HUES48 (cell line): ENCODE measurements around the gene CDIPT.

Experiments used
- H3K27ac ChIP-seq: one replicate; pipeline ENCODE4 v1.7.0; 2013; ENCODE audit warnings: low read depth, low read length, inconsistent platforms
- H3K27me3 ChIP-seq: 2 replicates; pipeline ENCODE4 v1.6.1; 2013; ENCODE audit warnings: mild to moderate bottlenecking, low read length; ENCODE audit not compliant: control insufficient read depth, insufficient read depth
- H3K36me3 ChIP-seq: 2 replicates; pipeline ENCODE4 v1.6.1; 2013; ENCODE audit warnings: low read length; ENCODE audit not compliant: control insufficient read depth, insufficient read depth
- H3K4me1 ChIP-seq: 2 replicates; pipeline ENCODE4 v1.6.1; 2013; ENCODE audit warnings: mild to moderate bottlenecking, low read length; ENCODE audit not compliant: control insufficient read depth, insufficient read depth
- H3K4me3 ChIP-seq: 2 replicates; pipeline ENCODE4 v1.5.1; 2013; ENCODE audit warnings: mild to moderate bottlenecking, low read depth, low read length
- H3K9ac ChIP-seq: 2 replicates; pipeline ENCODE4 v1.6.1; 2013; ENCODE audit warnings: mild to moderate bottlenecking, low read depth, low read length, moderate library complexity
- H3K9me3 ChIP-seq: 2 replicates; pipeline ENCODE4 v1.6.1; 2013; ENCODE audit warnings: low read length; ENCODE audit not compliant: control insufficient read depth, insufficient read depth

The CDIPT gene

DNA sequence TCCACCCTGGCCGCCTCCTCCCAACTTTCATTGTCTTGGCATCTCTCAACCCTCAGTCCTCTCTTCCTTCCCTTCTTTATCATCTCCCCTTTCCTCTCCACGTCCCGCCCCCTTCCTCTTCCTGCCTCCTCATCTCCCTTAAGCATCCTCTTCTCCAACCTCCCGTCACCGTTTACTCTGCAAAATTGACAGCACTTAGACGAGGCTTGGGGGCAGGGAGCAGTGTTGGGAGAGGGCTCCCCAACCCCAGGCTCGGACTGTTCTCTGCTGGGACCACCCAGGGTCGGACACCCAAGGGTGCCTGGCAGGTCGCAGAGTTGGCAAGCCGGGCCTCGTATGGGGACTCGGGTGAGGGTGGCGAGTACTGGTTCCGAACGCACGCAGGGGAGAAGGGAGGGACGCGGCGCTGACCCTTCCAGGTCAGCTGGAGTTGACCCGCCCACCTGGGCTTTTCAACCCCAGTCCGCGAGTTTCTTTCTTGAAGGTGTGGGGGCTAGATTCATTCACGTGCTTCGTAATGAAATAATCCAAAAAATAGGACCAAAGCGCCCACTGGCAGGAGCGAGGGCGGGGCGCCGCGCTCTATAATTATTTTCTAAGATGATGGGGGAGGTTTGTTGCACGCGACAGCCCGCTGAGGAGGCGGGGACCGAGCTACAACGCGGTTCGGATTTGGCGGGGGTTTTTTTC lies 47.8 kb downstream of the CDIPT start:
- Histone ChIP-seq H3K27me3 (no peaks in the 10 kb centered on the region), H3K9ac (no peak overlapping the region), H3K4me1 (peaks cover 31% of the 10 kb centered on the region), H3K27ac (peak overlapping the region; percentile 92), H3K36me3 (peaks cover 27% of the 10 kb centered on the region), H3K9me3 (no peaks in the 10 kb centered on the region), H3K4me3 (peak overlapping the region; percentile 89)

DNA sequence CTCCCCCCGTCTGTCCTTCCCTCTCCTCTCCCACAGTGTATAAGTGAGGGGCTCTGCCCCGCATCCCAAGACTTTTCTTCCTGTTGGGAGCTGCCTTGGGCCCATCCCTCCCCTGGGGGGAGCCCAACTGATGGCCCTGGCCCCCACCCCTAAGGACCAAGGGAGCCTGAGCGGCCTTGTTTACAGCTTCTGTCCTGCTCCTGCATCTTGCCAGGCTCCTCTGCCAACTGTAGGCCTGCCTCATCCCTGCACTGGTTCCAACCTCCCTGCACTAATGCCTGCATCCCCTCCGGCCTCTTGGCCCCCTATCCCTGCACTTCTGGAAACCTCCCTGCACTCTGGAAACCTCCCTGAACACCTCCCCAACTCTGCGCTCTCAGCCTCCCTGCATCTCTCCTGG lies 48.4 kb downstream of the CDIPT start:
- H3K27me3 ChIP-seq = no peaks in the 10 kb centered on the region
- peaks cover 36% of the 10 kb centered on the region for H3K4me1 ChIP-seq
- H3K9me3 ChIP-seq = no peaks in the 10 kb centered on the region
- H3K27ac ChIP-seq = peak overlapping the region; percentile 65
- H3K9ac ChIP-seq = no peak overlapping the region
- peaks cover 27% of the 10 kb centered on the region for H3K36me3 ChIP-seq
- H3K4me3 ChIP-seq = peak overlapping the region; percentile 89; the same call in 1 of the 2 replicates

DNA sequence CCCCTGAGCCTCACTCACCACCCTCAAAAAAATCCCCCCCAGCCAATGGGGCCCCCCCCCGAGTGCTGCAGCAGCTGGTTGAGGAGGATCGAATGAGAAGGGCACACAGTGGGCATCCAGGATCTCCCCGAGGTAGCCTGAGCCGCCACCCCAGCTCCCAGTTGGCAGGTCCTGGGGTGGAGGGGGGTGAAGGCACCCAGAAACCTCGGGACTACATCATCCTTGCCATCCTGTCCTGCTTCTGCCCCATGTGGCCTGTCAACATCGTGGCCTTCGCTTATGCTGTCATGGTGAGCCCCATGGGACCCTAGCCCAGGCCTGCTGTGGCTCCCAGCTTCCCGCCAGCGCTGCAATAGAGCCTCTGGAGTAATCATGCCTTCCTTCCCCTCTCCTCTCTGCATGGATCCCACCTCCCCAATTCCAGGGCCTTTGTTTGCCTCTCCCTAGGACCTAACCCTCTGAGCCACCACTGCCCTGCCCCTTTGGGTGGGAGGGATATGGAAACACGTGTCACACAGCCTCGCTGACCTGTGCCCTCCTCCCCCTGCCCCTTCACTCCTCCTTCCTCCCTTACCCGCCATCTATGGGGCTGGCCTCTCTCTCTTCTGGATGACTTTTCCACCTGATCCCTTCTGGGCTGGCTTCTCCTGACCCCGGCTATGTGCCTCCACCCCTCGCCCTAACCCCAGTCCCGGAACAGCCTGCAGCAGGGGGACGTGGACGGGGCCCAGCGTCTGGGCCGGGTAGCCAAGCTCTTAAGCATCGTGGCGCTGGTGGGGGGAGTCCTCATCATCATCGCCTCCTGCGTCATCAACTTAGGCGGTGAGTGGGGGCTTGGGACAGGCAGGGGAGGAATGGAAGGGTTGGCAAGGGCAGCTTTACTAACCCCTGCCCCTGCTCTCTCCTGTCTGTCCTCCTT lies 49.1 kb downstream of the CDIPT start:
- H3K9me3 ChIP-seq = no peaks in the 10 kb centered on the region
- peaks cover 26% of the 10 kb centered on the region for H3K36me3 ChIP-seq
- H3K9ac ChIP-seq = no peak overlapping the region
- peak overlapping the region; percentile 89; the same call in 1 of the 2 replicates for H3K4me3 ChIP-seq
- H3K27me3 ChIP-seq = no peaks in the 10 kb centered on the region
- peak overlapping the region; percentile 65 for H3K27ac ChIP-seq
- H3K4me1 ChIP-seq = peaks cover 39% of the 10 kb centered on the region

GRCh38 chr16:29812754-29813643 lies 50.0 kb downstream of the CDIPT start:
- H3K4me1 ChIP-seq = peaks cover 47% of the 10 kb centered on the region
- no peaks in the 10 kb centered on the region for H3K9me3 ChIP-seq
- H3K27ac ChIP-seq = peak overlapping the region; percentile 1
- peak overlapping the region; percentile 77 for H3K4me3 ChIP-seq
- no peaks in the 10 kb centered on the region for H3K27me3 ChIP-seq
- H3K36me3 ChIP-seq = peaks cover 26% of the 10 kb centered on the region
- no peak overlapping the region for H3K9ac ChIP-seq

- no peaks in the 10 kb centered on the region for H3K9me3 ChIP-seq
- H3K4me3 ChIP-seq = peak within 1 kb of the TSS; percentile 77
- H3K4me1 ChIP-seq = peaks cover 47% of the 10 kb centered on the region
- H3K36me3 ChIP-seq = peaks cover 24% of the 10 kb centered on the region
- no peak within 1 kb of the TSS for H3K9ac ChIP-seq
- no peaks in the 10 kb centered on the region for H3K27me3 ChIP-seq
- H3K27ac ChIP-seq = peak within 1 kb of the TSS; percentile 93
These were observed 50.9 kb downstream of the CDIPT start, which contains the start of gene PRRT2 for GRCh38 chr16:29811896-29812665. Gene PRRT2, plus strand, starts transcription at chr16:29812193. Its CDS starts 862 bp downstream, at chr16:29813055.

DNA sequence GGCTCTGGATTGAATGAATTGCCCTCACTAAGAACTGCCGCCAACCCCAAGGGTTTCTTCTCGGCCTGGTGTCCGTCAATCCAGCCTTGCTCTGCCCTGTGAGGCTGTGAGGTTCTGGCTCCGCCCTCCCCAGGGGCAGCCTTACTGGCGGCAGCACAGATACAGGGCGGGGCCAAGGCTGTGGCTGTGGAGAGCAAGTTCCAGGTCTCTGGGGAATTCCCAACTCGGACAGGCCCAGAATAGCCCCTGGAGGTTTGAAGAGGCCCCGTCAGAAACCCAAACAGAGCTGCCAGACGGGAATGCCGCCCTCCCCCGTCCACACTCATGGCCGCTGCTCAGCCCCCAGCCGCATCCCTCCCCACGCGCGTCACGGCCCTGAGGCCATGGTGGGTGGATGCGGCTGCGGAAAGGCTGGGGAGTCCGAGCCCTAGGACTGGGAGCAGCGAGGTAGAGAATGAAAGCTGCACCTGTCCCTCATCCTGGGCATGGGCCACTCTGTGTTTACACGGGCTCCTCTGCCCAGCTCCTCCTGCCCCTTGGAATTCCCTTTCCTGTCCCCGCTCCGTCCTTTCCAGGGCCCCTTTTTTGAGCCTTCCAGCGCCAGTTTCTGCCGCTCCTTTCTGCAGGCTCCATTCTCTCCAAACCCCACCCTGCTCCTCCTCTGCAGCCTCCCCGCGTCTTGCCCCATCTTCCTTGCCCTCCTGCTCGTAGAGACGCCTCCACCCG lies 51.7 kb downstream of the CDIPT start:
- Histone ChIP-seq H3K9ac (no peak overlapping the region), H3K36me3 (peaks cover 24% of the 10 kb centered on the region), H3K4me1 (peaks cover 47% of the 10 kb centered on the region), H3K27me3 (no peaks in the 10 kb centered on the region), H3K4me3 (peak overlapping the region; percentile 77), H3K9me3 (no peaks in the 10 kb centered on the region), H3K27ac (peak overlapping the region; percentile 93)

GRCh38 chr16:29810699-29811169 lies 52.3 kb downstream of the CDIPT start:
- H3K4me3 ChIP-seq = peak overlapping the region; percentile 77
- H3K36me3 ChIP-seq = peaks cover 24% of the 10 kb centered on the region
- no peak overlapping the region for H3K9ac ChIP-seq
- H3K4me1 ChIP-seq = peaks cover 47% of the 10 kb centered on the region
- H3K27me3 ChIP-seq = no peaks in the 10 kb centered on the region
- no peaks in the 10 kb centered on the region for H3K9me3 ChIP-seq
- peak overlapping the region; percentile 93 for H3K27ac ChIP-seq

DNA sequence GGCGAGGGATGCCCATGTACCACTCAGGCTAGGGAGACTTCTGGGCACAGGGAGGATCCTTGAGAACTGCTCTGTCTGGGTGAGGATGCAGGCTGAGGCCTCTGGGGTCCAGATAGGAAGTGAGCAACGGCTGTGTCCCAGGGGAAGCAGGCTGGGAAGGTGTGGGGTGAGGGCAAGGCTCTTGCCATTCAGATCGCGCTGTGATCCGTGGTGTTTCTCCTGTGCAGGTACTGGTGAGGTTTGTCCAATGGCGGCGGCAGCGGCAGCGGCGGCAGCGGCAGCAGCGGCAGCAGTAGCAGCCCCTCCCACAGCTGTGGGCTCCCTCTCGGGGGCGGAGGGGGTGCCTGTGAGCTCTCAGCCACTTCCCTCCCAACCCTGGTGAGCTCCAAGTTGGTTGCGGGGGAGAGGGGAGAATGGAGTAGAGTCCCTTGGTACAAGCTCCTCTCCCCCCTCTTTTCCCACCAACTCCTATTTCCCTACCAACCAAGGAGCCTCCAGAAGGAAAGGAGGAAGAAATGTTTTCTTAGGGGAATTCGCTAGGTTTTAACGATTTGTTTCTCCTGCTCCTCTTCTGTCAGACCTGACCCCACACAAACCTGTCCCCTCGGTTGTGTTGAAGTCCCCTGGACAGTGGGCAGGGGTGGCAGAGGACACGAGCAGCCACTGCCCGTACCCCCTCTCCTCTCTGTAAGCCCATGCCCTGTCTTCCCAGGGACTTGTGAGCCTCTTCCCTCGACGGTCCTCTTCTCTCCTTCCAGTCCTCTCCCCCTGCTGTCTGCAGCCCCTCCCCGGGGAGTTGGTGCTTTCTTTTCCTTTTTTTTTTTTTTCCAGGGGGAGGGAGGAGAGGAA lies 53.0 kb downstream of the CDIPT start:
- peak overlapping the region; percentile 77; the same call in 1 of the 2 replicates for H3K4me3 ChIP-seq
- H3K9me3 ChIP-seq = no peaks in the 10 kb centered on the region
- peak overlapping the region; percentile 93 for H3K27ac ChIP-seq
- H3K4me1 ChIP-seq = peaks cover 47% of the 10 kb centered on the region
- H3K27me3 ChIP-seq = no peaks in the 10 kb centered on the region
- peaks cover 24% of the 10 kb centered on the region for H3K36me3 ChIP-seq
- H3K9ac ChIP-seq = no peak overlapping the region
